ENCODE data around the gene TEX13D.

TEX13D gene

DNA sequence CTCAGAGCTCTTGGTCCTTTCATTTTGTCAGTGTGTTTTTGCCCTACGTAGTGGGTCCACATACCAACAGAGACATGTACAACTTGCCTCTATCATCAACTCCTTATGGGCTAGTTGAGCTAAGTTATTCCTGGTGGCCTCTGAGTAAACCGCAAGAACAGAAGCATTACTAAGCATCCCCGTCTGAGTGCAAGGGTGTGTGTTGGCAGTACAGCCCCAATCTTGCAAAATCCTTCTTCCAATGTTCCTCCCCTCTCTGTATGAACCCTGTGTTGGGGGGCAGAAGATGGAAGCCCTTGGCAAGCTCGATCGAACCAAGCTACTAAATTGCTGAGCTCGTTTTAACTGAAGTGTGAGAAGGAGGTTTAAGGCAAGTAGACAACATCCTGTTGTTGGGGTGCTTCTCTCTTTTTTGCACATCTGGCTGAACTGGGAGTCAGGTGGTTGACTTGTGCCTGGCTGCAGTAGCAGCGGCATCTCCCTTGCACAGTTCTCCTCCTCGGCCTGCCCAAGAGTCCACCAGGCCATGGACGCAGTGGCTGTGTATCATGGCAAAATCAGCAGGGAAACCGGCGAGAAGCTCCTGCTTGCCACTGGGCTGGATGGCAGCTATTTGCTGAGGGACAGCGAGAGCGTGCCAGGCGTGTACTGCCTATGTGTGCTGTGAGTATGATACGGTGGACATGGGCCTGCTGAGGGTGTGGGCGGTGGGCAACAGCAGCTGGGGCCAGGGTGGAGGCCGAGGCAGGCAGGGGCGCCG lies 13.8 kb downstream of the TEX13D start, which contains the start of gene SH2D1A:
Gene SH2D1A (plus strand): TSS at position 447 of the 760 bp plus-strand sequence. CDS start 80 bp downstream, at position 527.
- H3K9me3 ChIP-seq (ENCODE audit: insufficient read depth, low read length, severe bottlenecking): no peaks in the 10 kb centered on the region
- peaks cover 2% of the 10 kb centered on the region for H3K36me3 ChIP-seq (ENCODE audit: insufficient read depth, low read length)
- TF ChIP-seq EZH2 (IDR thresholded peaks at IDR 0.05; ENCODE audit: borderline replicate concordance, low read depth, low read length, severe bottlenecking): no peak
- H3K4me3 ChIP-seq (ENCODE audit: low read depth in 1 of 2, low read length in 2 of 2): peak within 1 kb of the TSS; percentile 90 to 98
- H2AFZ ChIP-seq (ENCODE audit: low read depth, low read length): peak within 1 kb of the TSS; percentile 49
- peak within 1 kb of the TSS; percentile 78 for H3K4me2 ChIP-seq (ENCODE audit: insufficient read depth, low read length)
- peaks cover 59% of the 10 kb centered on the region for H3K79me2 ChIP-seq (ENCODE audit: insufficient read depth, low read length)
- ATAC-seq (ENCODE audit: insufficient read depth, low read depth) (peak; percentile 65), DNase-seq (peak; percentile 61)
- H4K20me1 ChIP-seq (ENCODE audit: insufficient read depth, low read length): no peaks in the 10 kb centered on the region
- peaks cover 34% of the 10 kb centered on the region for H3K4me1 ChIP-seq (ENCODE audit: insufficient read depth, low read length)
- H3K27me3 ChIP-seq (ENCODE audit: insufficient read depth, low read length, poor library complexity): no peaks in the 10 kb centered on the region
- peak within 1 kb of the TSS; percentile 99 for H3K27ac ChIP-seq (ENCODE audit: low read length)
- peak within 1 kb of the TSS; percentile 96 for H3K9ac ChIP-seq (ENCODE audit: low read depth, low read length)

DNA sequence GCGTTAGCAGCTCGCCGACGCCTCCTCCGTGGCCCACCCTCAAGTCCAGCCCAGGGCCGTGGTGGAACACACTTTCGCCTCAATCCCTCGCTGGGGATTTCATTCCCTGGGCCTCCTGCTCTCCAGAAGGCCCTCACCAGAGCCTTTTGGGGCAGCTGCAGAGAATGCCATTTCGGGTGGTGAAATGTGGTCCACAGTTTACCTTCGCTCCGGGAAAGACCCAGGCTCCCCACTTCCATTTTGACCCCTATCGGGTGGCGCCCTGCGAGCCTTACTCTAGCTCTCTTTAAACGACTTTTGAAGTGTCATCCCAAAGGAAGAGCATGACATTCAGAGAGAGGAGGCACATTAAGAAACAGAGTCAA lies 14.4 kb downstream of the TEX13D start:
- peak overlapping the region; percentile 90 to 98 for H3K4me3 ChIP-seq (ENCODE audit: low read depth in 1 of 2, low read length in 2 of 2)
- H3K79me2 ChIP-seq (ENCODE audit: insufficient read depth, low read length): peaks cover 65% of the 10 kb centered on the region
- no peaks in the 10 kb centered on the region for H3K27me3 ChIP-seq (ENCODE audit: insufficient read depth, low read length, poor library complexity)
- H4K20me1 ChIP-seq (ENCODE audit: insufficient read depth, low read length): no peaks in the 10 kb centered on the region
- H3K9ac ChIP-seq (ENCODE audit: low read depth, low read length): peak overlapping the region; percentile 96
- no peaks in the 10 kb centered on the region for H3K9me3 ChIP-seq (ENCODE audit: insufficient read depth, low read length, severe bottlenecking)
- ATAC-seq (ENCODE audit: insufficient read depth, low read depth) (peak; percentile 6), DNase-seq (no peak)
- peak overlapping the region; percentile 99 for H3K27ac ChIP-seq (ENCODE audit: low read length)
- peak overlapping the region; percentile 49 for H2AFZ ChIP-seq (ENCODE audit: low read depth, low read length)
- TF ChIP-seq EZH2 (IDR thresholded peaks at IDR 0.05; ENCODE audit: borderline replicate concordance, low read depth, low read length, severe bottlenecking) (no peak), CTCF (IDR thresholded peaks at IDR 0.05; ENCODE audit: borderline replicate concordance, extremely low read depth, low read length, poor library complexity, severe bottlenecking) (no peak)
- H3K4me2 ChIP-seq (ENCODE audit: insufficient read depth, low read length): peak overlapping the region; percentile 78
- peaks cover 39% of the 10 kb centered on the region for H3K4me1 ChIP-seq (ENCODE audit: insufficient read depth, low read length)
- peaks cover 6% of the 10 kb centered on the region for H3K36me3 ChIP-seq (ENCODE audit: insufficient read depth, low read length)

DNA sequence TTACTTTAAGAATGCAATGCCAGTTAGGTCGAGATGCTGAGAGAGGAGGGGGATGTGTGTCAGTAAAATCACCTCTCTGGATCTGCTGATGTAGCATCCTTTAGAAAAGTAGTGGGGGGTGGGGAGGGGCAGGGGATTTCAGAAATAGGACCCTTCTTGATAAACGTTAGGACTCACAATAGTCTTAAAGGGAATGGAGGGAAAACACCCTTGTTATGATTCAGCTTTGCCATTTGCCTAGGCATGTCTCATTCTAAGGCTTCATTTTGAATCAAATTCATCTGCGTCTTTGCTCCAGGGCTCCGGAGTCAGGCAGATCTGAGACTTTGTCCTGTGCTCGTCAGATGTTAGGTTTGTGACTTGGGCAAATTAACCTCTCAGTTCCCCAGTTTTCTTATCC lies 14.8 kb downstream of the TEX13D start:
- H3K4me3 ChIP-seq (ENCODE audit: low read depth in 1 of 2, low read length in 2 of 2): peak overlapping the region; percentile 90 to 98
- H3K4me1 ChIP-seq (ENCODE audit: insufficient read depth, low read length): peaks cover 43% of the 10 kb centered on the region
- no peaks in the 10 kb centered on the region for H3K27me3 ChIP-seq (ENCODE audit: insufficient read depth, low read length, poor library complexity)
- peak overlapping the region; percentile 99 for H3K27ac ChIP-seq (ENCODE audit: low read length)
- no peak for TF ChIP-seq EZH2 (IDR thresholded peaks at IDR 0.05; ENCODE audit: borderline replicate concordance, low read depth, low read length, severe bottlenecking)
- H4K20me1 ChIP-seq (ENCODE audit: insufficient read depth, low read length): no peaks in the 10 kb centered on the region
- H3K9me3 ChIP-seq (ENCODE audit: insufficient read depth, low read length, severe bottlenecking): no peaks in the 10 kb centered on the region
- H3K4me2 ChIP-seq (ENCODE audit: insufficient read depth, low read length): peak overlapping the region; percentile 78
- ATAC-seq (ENCODE audit: insufficient read depth, low read depth) (peak; percentile 24), DNase-seq (peak; percentile 44)
- peaks cover 69% of the 10 kb centered on the region for H3K79me2 ChIP-seq (ENCODE audit: insufficient read depth, low read length)
- peaks cover 6% of the 10 kb centered on the region for H3K36me3 ChIP-seq (ENCODE audit: insufficient read depth, low read length)
- no peak overlapping the region for H2AFZ ChIP-seq (ENCODE audit: low read depth, low read length)
- H3K9ac ChIP-seq (ENCODE audit: low read depth, low read length): peak overlapping the region; percentile 96

GRCh38 chrX:124348182-124348581 lies 15.7 kb downstream of the TEX13D start:
- H3K79me2 ChIP-seq (ENCODE audit: insufficient read depth, low read length): peaks cover 78% of the 10 kb centered on the region
- H3K36me3 ChIP-seq (ENCODE audit: insufficient read depth, low read length): peaks cover 6% of the 10 kb centered on the region
- peak overlapping the region; percentile 90 to 98 for H3K4me3 ChIP-seq (ENCODE audit: low read depth in 1 of 2, low read length in 2 of 2)
- no peak for TF ChIP-seq EZH2 (IDR thresholded peaks at IDR 0.05; ENCODE audit: borderline replicate concordance, low read depth, low read length, severe bottlenecking)
- TF ChIP-seq CTCF (IDR thresholded peaks at IDR 0.05; ENCODE audit: borderline replicate concordance, extremely low read depth, low read length, poor library complexity, severe bottlenecking): no peak
- H3K9ac ChIP-seq (ENCODE audit: low read depth, low read length): peak overlapping the region; percentile 96
- no peaks in the 10 kb centered on the region for H3K27me3 ChIP-seq (ENCODE audit: insufficient read depth, low read length, poor library complexity)
- H3K27ac ChIP-seq (ENCODE audit: low read length): peak overlapping the region; percentile 99
- H2AFZ ChIP-seq (ENCODE audit: low read depth, low read length): peak overlapping the region; percentile 32
- H3K9me3 ChIP-seq (ENCODE audit: insufficient read depth, low read length, severe bottlenecking): no peaks in the 10 kb centered on the region
- ATAC-seq (ENCODE audit: insufficient read depth, low read depth): peak; percentile 15; the same call in 2 of the 3 replicates
- peak; percentile 19 for DNase-seq
- peak overlapping the region; percentile 78 for H3K4me2 ChIP-seq (ENCODE audit: insufficient read depth, low read length)
- peaks cover 53% of the 10 kb centered on the region for H3K4me1 ChIP-seq (ENCODE audit: insufficient read depth, low read length)
- no peaks in the 10 kb centered on the region for H4K20me1 ChIP-seq (ENCODE audit: insufficient read depth, low read length)

Measured in DND-41 (cell line).